Mesenchymal stem cell (in vitro differentiated cells and primary cell): ENCODE measurements around the gene SLC5A10.
A peak's percentile ranks its signal among the peaks of the same experiment; 100 is the strongest.
"Not testable (repeated sequence)": the region's sequence is repeated elsewhere in the genome, so short reads cannot be mapped to it uniquely, and the experiment has no call there.

Experiments
- DNase-seq: peaks from one replicate; pipeline ENCODE4 v3.0.0-alpha.2; 2013
- H2AFZ ChIP-seq: one replicate; pipeline ENCODE4 v1.6.1; 2013; ENCODE audit warnings: low read depth, mild to moderate bottlenecking, control low read depth, inconsistent platforms, low read length, moderate library complexity
- H2AK5ac ChIP-seq: 2 replicates; pipeline ENCODE4 v1.6.1; 2013; ENCODE audit warnings: low read length, moderate library complexity, mild to moderate bottlenecking, inconsistent platforms; ENCODE audit not compliant: severe bottlenecking
- H2BK120ac ChIP-seq: one replicate; pipeline ENCODE4 v1.6.1; 2013; ENCODE audit warnings: low read depth, mild to moderate bottlenecking, inconsistent platforms, low read length, moderate library complexity
- H2BK12ac ChIP-seq, 2 experiments: one replicate each; pipeline ENCODE4 v1.6.1; 2013; ENCODE audit warnings: inconsistent platforms in 2 of 2, low read length in 2 of 2, mild to moderate bottlenecking in 2 of 2, moderate library complexity in 2 of 2, control low read depth in 1 of 2
- H2BK15ac ChIP-seq: one replicate; pipeline ENCODE4 v1.6.1; 2013; ENCODE audit warnings: mild to moderate bottlenecking, low read depth, inconsistent platforms; ENCODE audit not compliant: poor library complexity, severe bottlenecking
- H2BK5ac ChIP-seq: 2 replicates; pipeline ENCODE4 v1.6.1; 2013; ENCODE audit warnings: low read depth, mild to moderate bottlenecking, low read length, control low read depth, inconsistent platforms; ENCODE audit not compliant: poor library complexity, severe bottlenecking
- H3K14ac ChIP-seq, 2 experiments: one replicate each; pipeline ENCODE4 v1.6.1; 2013; ENCODE audit warnings: inconsistent platforms in 2 of 2, low read length in 2 of 2, control low read depth in 1 of 2, mild to moderate bottlenecking in 1 of 2, moderate library complexity in 1 of 2
- H3K18ac ChIP-seq, 2 experiments: one replicate each; pipeline ENCODE4 v1.6.1; 2013; ENCODE audit warnings: inconsistent platforms in 2 of 2, low read length in 2 of 2, control low read depth in 1 of 2, low read depth in 1 of 2, mild to moderate bottlenecking in 1 of 2
- H3K23ac ChIP-seq, 2 experiments: one replicate each; pipeline ENCODE4 v1.6.1; 2013; ENCODE audit warnings: inconsistent platforms in 2 of 2, low read length in 2 of 2, mild to moderate bottlenecking in 2 of 2, moderate library complexity in 2 of 2, control low read depth in 1 of 2
- H3K27ac ChIP-seq: 2 replicates; pipeline ENCODE4 v1.5.1; 2013; ENCODE audit warnings: mild to moderate bottlenecking, moderate library complexity, low read length, control low read depth, inconsistent platforms; ENCODE audit not compliant: poor library complexity, severe bottlenecking
- H3K27me3 ChIP-seq, 2 experiments: 2 replicates each; pipeline versions ENCODE4 v1.6.1 to v1.7.0; 2013; ENCODE audit warnings: low read length in 2 of 2, mild to moderate bottlenecking in 2 of 2, moderate library complexity in 2 of 2, control low read depth in 1 of 2, inconsistent platforms in 1 of 2; ENCODE audit not compliant: control insufficient read depth in 1 of 2, insufficient read depth in 1 of 2
- H3K36me3 ChIP-seq, 2 experiments: 2 replicates each; pipeline versions ENCODE4 v1.6.1 to v1.7.0; 2013; ENCODE audit warnings: low read length in 2 of 2, control low read depth in 1 of 2, inconsistent platforms in 1 of 2, low read depth in 1 of 2, mild to moderate bottlenecking in 1 of 2; ENCODE audit not compliant: insufficient read depth in 2 of 2, control insufficient read depth in 1 of 2
- H3K4ac ChIP-seq, 2 experiments: one replicate each; pipeline ENCODE4 v1.6.1; 2013; ENCODE audit warnings: inconsistent platforms in 2 of 2, low read length in 2 of 2, mild to moderate bottlenecking in 2 of 2, moderate library complexity in 2 of 2, control low read depth in 1 of 2, low read depth in 1 of 2
- H3K4me1 ChIP-seq: 2 replicates; pipeline ENCODE4 v1.6.1; 2013; ENCODE audit warnings: low read depth, low read length, control low read depth; ENCODE audit not compliant: control insufficient read depth, insufficient read depth
- H3K4me2 ChIP-seq: 2 replicates; pipeline ENCODE4 v1.6.1; 2013; ENCODE audit warnings: low read length, mild to moderate bottlenecking, inconsistent platforms; ENCODE audit not compliant: poor library complexity, severe bottlenecking
- H3K4me3 ChIP-seq, 2 experiments: 2 replicates each; pipeline versions ENCODE4 v1.5.1 to v1.7.0; 2013; ENCODE audit warnings: low read length in 2 of 2, mild to moderate bottlenecking in 2 of 2, control low read depth in 1 of 2, low read depth in 1 of 2; ENCODE audit not compliant: insufficient read depth in 1 of 2
- H3K79me1 ChIP-seq: replicated peaks from 2 replicates; pipeline ENCODE4 v1.6.1; 2013; ENCODE audit warnings: mild to moderate bottlenecking, control low read depth, low read length, inconsistent platforms; ENCODE audit not compliant: poor library complexity, severe bottlenecking
- H3K9ac ChIP-seq: 2 replicates; pipeline ENCODE4 v1.7.0; 2013; ENCODE audit warnings: mild to moderate bottlenecking, low read length, moderate library complexity
- H3K9me3 ChIP-seq: 2 replicates; pipeline ENCODE4 v1.7.0; 2013; ENCODE audit warnings: mild to moderate bottlenecking, low read length; ENCODE audit not compliant: control insufficient read depth
- H4K8ac ChIP-seq: one replicate; pipeline ENCODE4 v1.6.1; 2013; ENCODE audit warnings: inconsistent platforms, mild to moderate bottlenecking, low read length, moderate library complexity
- H4K91ac ChIP-seq: one replicate; pipeline ENCODE4 v1.6.1; 2013; ENCODE audit warnings: mild to moderate bottlenecking, low read length, inconsistent platforms
- WGBS: methylation state at CpG from one replicate; pipeline ENCODE4 v1.1.7; 2013; ENCODE audit warnings: mixed read lengths; 5-methylcytosine and 5-hydroxymethylcytosine counted together

Gene SLC5A10

GRCh38 chr17:19019041-19019941 is 67.3 kb downstream of the SLC5A10 start:
- no peak overlapping the region for H3K9ac ChIP-seq
- H3K4ac ChIP-seq = no peak overlapping the region
- H3K79me1 ChIP-seq = no peaks in the 10 kb centered on the region
- DNase-seq = no peak
- no peaks in the 10 kb centered on the region for H3K36me3 ChIP-seq
- no peak overlapping the region for H2BK5ac ChIP-seq
- no peak overlapping the region for H2AFZ ChIP-seq
- H2AK5ac ChIP-seq = no peak overlapping the region
- H3K27me3 ChIP-seq = peaks cover 13 to 35% of the 10 kb centered on the region in 2 experiments
- H3K27ac ChIP-seq = no peak overlapping the region
- no peak overlapping the region for H2BK12ac ChIP-seq
- peaks cover 5% of the 10 kb centered on the region for H3K4me1 ChIP-seq
- WGBS = 72% methylated on average over 25 of the region's 27 CpGs
- no peak overlapping the region for H3K18ac ChIP-seq
- no peak overlapping the region for H4K91ac ChIP-seq
- H3K14ac ChIP-seq = no peak overlapping the region
- no peak overlapping the region for H3K4me3 ChIP-seq
- no peak overlapping the region for H4K8ac ChIP-seq
- no peak overlapping the region for H3K23ac ChIP-seq
- H3K4me2 ChIP-seq = no peak overlapping the region
- no peak overlapping the region for H2BK15ac ChIP-seq
- no peak overlapping the region for H2BK120ac ChIP-seq
- no peaks in the 10 kb centered on the region for H3K9me3 ChIP-seq

GRCh38 chr17:19020016-19020415 is 68.1 kb downstream of the SLC5A10 start:
- WGBS = 92% methylated on average over 3 of the region's 3 CpGs
- Histone ChIP-seq H3K4me2 (no peak overlapping the region), H3K18ac (no peak overlapping the region)

GRCh38 chr17:19021011-19021621 is 69.2 kb downstream of the SLC5A10 start:
- H4K91ac ChIP-seq, H4K8ac ChIP-seq, H2AK5ac ChIP-seq, H3K79me1 ChIP-seq, H3K4me3 ChIP-seq, H3K4ac ChIP-seq, H3K9me3 ChIP-seq, H3K14ac ChIP-seq, H3K36me3 ChIP-seq, H3K4me1 ChIP-seq, H3K9ac ChIP-seq, H3K27ac ChIP-seq, DNase-seq, H2BK5ac ChIP-seq, H2BK120ac ChIP-seq, H3K23ac ChIP-seq, H2AFZ ChIP-seq, H2BK15ac ChIP-seq, H3K4me2 ChIP-seq, H3K18ac ChIP-seq, H2BK12ac ChIP-seq: not testable (repeated sequence)
- peaks cover 13 to 27% of the 10 kb centered on the region in 2 experiments for H3K27me3 ChIP-seq
- 82% methylated on average over 7 of the region's 7 CpGs for WGBS

More at GRCh38 chr17:19020016-19020415, 68.1 kb downstream of the SLC5A10 start:
- Histone ChIP-seq H3K4me3 (no peak overlapping the region), H3K4ac (no peak overlapping the region), H2BK15ac (no peak overlapping the region), H3K36me3 (no peaks in the 10 kb centered on the region), H3K9me3 (no peaks in the 10 kb centered on the region), H2BK5ac (no peak overlapping the region), H2BK12ac (no peak overlapping the region), H3K23ac (no peak overlapping the region), H2AK5ac (no peak overlapping the region), H2BK120ac (no peak overlapping the region), H3K79me1 (no peaks in the 10 kb centered on the region), H3K4me1 (peaks cover 5% of the 10 kb centered on the region), H3K9ac (no peak overlapping the region), H3K14ac (no peak overlapping the region), H3K27me3 (peaks cover 13 to 35% of the 10 kb centered on the region in 2 experiments), H4K8ac (no peak overlapping the region), H3K27ac (no peak overlapping the region), H4K91ac (no peak overlapping the region), H2AFZ (no peak overlapping the region)
- no peak for DNase-seq

- Histone ChIP-seq H2AFZ (no peak overlapping the region), H2BK120ac (no peak overlapping the region), H3K79me1 (no peaks in the 10 kb centered on the region), H3K18ac (no peak overlapping the region), H2BK5ac (no peak overlapping the region), H3K9me3 (no peaks in the 10 kb centered on the region), H3K4me1 (peaks cover 2% of the 10 kb centered on the region), H3K36me3 (no peaks in the 10 kb centered on the region), H3K4me2 (no peak overlapping the region), H2BK15ac (peak overlapping the region; percentile 58), H4K91ac (no peak overlapping the region), H3K9ac (no peak overlapping the region), H3K14ac (no peak overlapping the region), H3K23ac (no peak overlapping the region), H2BK12ac (no peak overlapping the region), H3K27me3 (peaks cover 13 to 27% of the 10 kb centered on the region in 2 experiments), H3K4ac (no peak overlapping the region), H3K4me3 (no peak overlapping the region), H2AK5ac (no peak overlapping the region), H4K8ac (peak overlapping the region; percentile 29), H3K27ac (no peak overlapping the region)
- 97% methylated on average over 24 of the region's 24 CpGs for WGBS
- DNase-seq = no peak
These were observed 69.7 kb downstream of the SLC5A10 start for GRCh38 chr17:19021622-19022083.
